B cell (primary cell): ENCODE results near the gene HSF4.

Experiments used
- EZH2 ChIP-seq: IDR thresholded peaks from 2 replicates; pipeline ENCODE4 v1.6.1; 2012; ENCODE audit warnings: borderline replicate concordance, low read depth, mild to moderate bottlenecking, moderate library complexity, low read length; ENCODE audit not compliant: insufficient read depth, poor library complexity, severe bottlenecking
- TF ChIP-seq, protein P1 (sequence below): fragments of 200-600 bp; IDR thresholded peaks from one replicate; pipeline ENCODE4 v1.8.0; 2022; ENCODE audit warnings: antibody characterized with exemption, mild to moderate bottlenecking

DNA sequence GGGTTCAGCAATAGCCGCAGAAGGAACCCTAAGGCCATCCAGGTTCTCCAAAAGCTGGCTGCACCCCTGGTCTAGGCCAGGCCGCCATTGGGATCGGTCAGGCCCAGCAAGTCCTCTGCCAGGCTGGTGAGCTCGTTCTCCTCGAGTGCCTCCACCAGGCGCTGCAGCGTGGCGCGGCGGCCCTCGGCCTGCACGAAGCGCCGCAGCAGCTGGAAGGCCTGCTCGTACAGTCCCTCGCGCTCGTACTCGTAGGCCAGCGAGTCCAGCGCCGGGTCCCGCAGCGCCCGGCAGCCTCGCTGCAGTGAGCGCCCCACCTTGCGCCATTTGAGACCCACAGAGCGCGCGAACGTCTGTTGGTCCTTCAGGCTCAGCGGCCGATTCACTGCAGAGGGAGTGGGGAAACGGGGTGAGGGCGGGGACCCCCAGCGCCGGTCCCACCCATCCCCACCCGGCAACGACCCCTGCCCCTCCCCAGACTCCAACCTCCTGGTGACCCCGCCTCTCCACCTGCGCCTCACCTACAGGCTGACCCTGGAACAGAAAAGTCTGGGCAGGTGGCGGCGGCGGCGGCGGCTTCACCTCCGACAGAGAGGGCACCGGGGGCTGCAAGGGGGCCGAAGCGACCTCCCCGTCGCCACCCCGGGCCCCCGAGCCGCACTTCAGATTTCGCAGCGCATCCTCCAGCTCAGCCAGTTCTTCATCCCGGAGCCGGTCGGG lies 9.8 kb upstream of the HSF4 start:
- TF ChIP-seq, protein P1, sequence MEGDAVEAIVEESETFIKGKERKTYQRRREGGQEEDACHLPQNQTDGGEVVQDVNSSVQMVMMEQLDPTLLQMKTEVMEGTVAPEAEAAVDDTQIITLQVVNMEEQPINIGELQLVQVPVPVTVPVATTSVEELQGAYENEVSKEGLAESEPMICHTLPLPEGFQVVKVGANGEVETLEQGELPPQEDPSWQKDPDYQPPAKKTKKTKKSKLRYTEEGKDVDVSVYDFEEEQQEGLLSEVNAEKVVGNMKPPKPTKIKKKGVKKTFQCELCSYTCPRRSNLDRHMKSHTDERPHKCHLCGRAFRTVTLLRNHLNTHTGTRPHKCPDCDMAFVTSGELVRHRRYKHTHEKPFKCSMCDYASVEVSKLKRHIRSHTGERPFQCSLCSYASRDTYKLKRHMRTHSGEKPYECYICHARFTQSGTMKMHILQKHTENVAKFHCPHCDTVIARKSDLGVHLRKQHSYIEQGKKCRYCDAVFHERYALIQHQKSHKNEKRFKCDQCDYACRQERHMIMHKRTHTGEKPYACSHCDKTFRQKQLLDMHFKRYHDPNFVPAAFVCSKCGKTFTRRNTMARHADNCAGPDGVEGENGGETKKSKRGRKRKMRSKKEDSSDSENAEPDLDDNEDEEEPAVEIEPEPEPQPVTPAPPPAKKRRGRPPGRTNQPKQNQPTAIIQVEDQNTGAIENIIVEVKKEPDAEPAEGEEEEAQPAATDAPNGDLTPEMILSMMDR: no peak
- no peak for TF ChIP-seq EZH2
